ENCODE data around the gene RBM7.

DNA sequence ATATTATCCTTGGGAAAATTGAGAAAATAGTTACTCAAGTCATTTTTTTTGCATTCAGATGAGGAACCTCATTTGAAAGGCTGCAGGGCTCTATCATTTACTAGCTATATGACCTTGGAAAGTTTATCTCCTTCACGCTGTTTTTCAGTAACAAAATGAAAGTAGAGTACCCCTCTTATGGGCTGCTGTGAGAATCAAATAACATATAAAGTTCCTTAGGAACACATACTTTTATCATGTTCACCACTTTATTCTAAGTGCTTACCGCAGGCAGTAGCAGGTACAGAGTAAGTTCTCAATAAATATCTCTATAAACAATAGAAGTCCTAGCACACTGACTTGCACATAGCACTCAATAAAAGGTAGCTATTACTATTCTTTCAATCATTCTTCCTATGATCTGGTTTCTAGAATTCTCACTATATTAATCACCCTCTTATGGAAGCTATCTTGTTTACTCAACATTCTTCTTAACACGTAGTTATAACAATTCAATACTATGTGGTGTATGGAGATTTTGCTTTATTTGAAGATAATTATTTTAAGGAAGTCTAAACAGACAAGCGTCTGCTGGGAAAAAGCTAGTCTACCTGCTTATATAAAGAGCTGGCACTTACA is 2.1 kb upstream of the RBM7 start:
- TF ChIP-seq CTCF (IDR thresholded peaks at IDR 0.05; ENCODE audit: low read length) (no peak), EZH2 (optimal IDR thresholded peaks at IDR 0.05; ENCODE audit: low read depth, low read length) (no peak)

Measured in MM.1S (cell line).